ENCODE measurements around the gene DMD. TPM values are rescaled to one million over a fixed set of nuclear protein-coding genes. Genes with fewer than 3 reads are reported as not detected.

Gene DMD
- total and polyA plus RNA-seq, 2 donors (not counting 1 experiment from before 2014, with no cell fraction given): 5.1 to 7.2 TPM

- H3K27me3 ChIP-seq (ENCODE audit: control insufficient read depth, insufficient read depth, low read length): no peaks in the 10 kb centered on the region
- H3K79me2 ChIP-seq (ENCODE audit: control insufficient read depth, insufficient read depth, low read length): no peaks in the 10 kb centered on the region
- H2AFZ ChIP-seq (ENCODE audit: low read length): no peak overlapping the region
- H3K4me1 ChIP-seq (ENCODE audit: control insufficient read depth, extremely low read depth, insufficient read depth, low read length): no peaks in the 10 kb centered on the region
- no peaks in the 10 kb centered on the region for H3K9me3 ChIP-seq (ENCODE audit: control insufficient read depth, insufficient read depth, low read depth, low read length)
- DNase-seq (ENCODE audit: low read depth in 2 of 2): no peak
- H3K27ac ChIP-seq (ENCODE audit: insufficient read depth, low read length): no peak overlapping the region
- TF ChIP-seq EZH2 (IDR thresholded peaks at IDR 0.05; ENCODE audit: low read length, missing control alignments) (no peak), CTCF (conservative IDR thresholded peaks at IDR 0.05 in 1 of 2, IDR thresholded peaks at IDR 0.05 in 1 of 2; ENCODE audit: low read depth in 1 of 2, low read length in 2 of 2) (no peak)
- no peaks in the 10 kb centered on the region for H3K36me3 ChIP-seq (ENCODE audit: control insufficient read depth, insufficient read depth, low read length)
- no peaks in the 10 kb centered on the region for H4K20me1 ChIP-seq (ENCODE audit: control insufficient read depth, extremely low read depth, insufficient read depth, low read length)
- H3K4me3 ChIP-seq (replicated peaks in 1 of 4; ENCODE audit: control extremely low read depth in 1 of 4, insufficient read depth in 1 of 4, low read depth in 3 of 4, low read length in 4 of 4): no peak overlapping the region
- H3K9ac ChIP-seq (ENCODE audit: insufficient read depth, low read length): no peak overlapping the region
- no peak overlapping the region for H3K4me2 ChIP-seq (ENCODE audit: extremely low read depth, insufficient read depth, low read length)
Observed at GRCh38 chrX:33134164-33134563, 77.2 kb downstream of the DMD start.

DNA sequence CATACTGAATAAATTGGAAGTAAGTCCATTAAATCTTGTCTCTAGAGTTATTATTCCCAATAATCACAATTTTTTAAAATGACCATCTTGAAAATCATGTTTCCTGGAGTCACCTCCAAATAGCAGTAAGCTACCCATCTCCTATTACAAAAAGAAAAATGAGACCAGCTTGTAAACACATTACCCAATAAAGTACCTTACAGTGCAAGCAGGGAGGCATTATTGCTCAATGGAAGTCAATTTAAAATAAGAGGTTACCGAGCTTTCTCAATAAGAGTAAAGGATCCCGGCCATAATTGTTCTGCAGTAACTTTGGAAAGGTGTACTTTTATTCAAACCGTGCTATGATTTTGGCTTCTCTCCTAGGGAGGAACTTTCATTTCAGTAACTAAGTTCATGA lies 78.0 kb downstream of the DMD start:
- H3K36me3 ChIP-seq (ENCODE audit: control insufficient read depth, insufficient read depth, low read length): no peaks in the 10 kb centered on the region
- no peaks in the 10 kb centered on the region for H3K9me3 ChIP-seq (ENCODE audit: control insufficient read depth, insufficient read depth, low read depth, low read length)
- H3K4me3 ChIP-seq (replicated peaks in 1 of 4; ENCODE audit: control extremely low read depth in 1 of 4, insufficient read depth in 1 of 4, low read depth in 3 of 4, low read length in 4 of 4): no peak overlapping the region
- no peaks in the 10 kb centered on the region for H3K27me3 ChIP-seq (ENCODE audit: control insufficient read depth, insufficient read depth, low read length)
- no peak overlapping the region for H3K4me2 ChIP-seq (ENCODE audit: extremely low read depth, insufficient read depth, low read length)
- no peak overlapping the region for H3K27ac ChIP-seq (ENCODE audit: insufficient read depth, low read length)
- TF ChIP-seq CTCF (conservative IDR thresholded peaks at IDR 0.05 in 1 of 2, IDR thresholded peaks at IDR 0.05 in 1 of 2; ENCODE audit: low read depth in 1 of 2, low read length in 2 of 2): no peak
- no peak for TF ChIP-seq EZH2 (IDR thresholded peaks at IDR 0.05; ENCODE audit: low read length, missing control alignments)
- no peaks in the 10 kb centered on the region for H3K79me2 ChIP-seq (ENCODE audit: control insufficient read depth, insufficient read depth, low read length)
- no peak overlapping the region for H2AFZ ChIP-seq (ENCODE audit: low read length)
- H3K9ac ChIP-seq (ENCODE audit: insufficient read depth, low read length): no peak overlapping the region
- no peaks in the 10 kb centered on the region for H3K4me1 ChIP-seq (ENCODE audit: control insufficient read depth, extremely low read depth, insufficient read depth, low read length)
- no peak for DNase-seq (ENCODE audit: low read depth in 2 of 2)
- no peaks in the 10 kb centered on the region for H4K20me1 ChIP-seq (ENCODE audit: control insufficient read depth, extremely low read depth, insufficient read depth, low read length)

DNA sequence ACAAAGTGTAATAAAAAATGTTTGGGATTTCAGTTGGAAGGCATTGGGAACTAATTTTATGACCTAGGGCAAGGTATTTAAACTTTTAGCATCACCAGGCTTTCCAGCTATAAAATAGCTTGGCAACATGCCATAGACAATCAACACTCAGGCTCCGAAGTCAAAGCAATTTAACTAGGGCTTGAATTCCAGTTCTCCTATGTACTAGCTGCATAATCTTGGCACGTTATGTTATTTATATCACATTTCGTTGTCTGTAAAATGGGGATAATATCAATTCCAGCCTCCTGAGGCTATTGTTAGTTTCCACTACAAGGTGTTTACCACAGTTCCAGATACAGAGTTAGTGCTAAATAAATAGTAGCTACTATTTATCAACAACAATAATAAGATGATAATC lies 78.8 kb downstream of the DMD start:
- TF ChIP-seq EZH2 (IDR thresholded peaks at IDR 0.05; ENCODE audit: low read length, missing control alignments) (no peak), CTCF (conservative IDR thresholded peaks at IDR 0.05 in 1 of 2, IDR thresholded peaks at IDR 0.05 in 1 of 2; ENCODE audit: low read depth in 1 of 2, low read length in 2 of 2) (no peak)
- H3K27me3 ChIP-seq (ENCODE audit: control insufficient read depth, insufficient read depth, low read length): no peaks in the 10 kb centered on the region
- no peak overlapping the region for H2AFZ ChIP-seq (ENCODE audit: low read length)
- no peak overlapping the region for H3K4me2 ChIP-seq (ENCODE audit: extremely low read depth, insufficient read depth, low read length)
- H3K9ac ChIP-seq (ENCODE audit: insufficient read depth, low read length): no peak overlapping the region
- no peaks in the 10 kb centered on the region for H3K9me3 ChIP-seq (ENCODE audit: control insufficient read depth, insufficient read depth, low read depth, low read length)
- no peaks in the 10 kb centered on the region for H3K36me3 ChIP-seq (ENCODE audit: control insufficient read depth, insufficient read depth, low read length)
- no peaks in the 10 kb centered on the region for H3K4me1 ChIP-seq (ENCODE audit: control insufficient read depth, extremely low read depth, insufficient read depth, low read length)
- no peaks in the 10 kb centered on the region for H4K20me1 ChIP-seq (ENCODE audit: control insufficient read depth, extremely low read depth, insufficient read depth, low read length)
- DNase-seq (ENCODE audit: low read depth in 2 of 2): no peak
- H3K79me2 ChIP-seq (ENCODE audit: control insufficient read depth, insufficient read depth, low read length): no peaks in the 10 kb centered on the region
- H3K27ac ChIP-seq (ENCODE audit: insufficient read depth, low read length): no peak overlapping the region
- H3K4me3 ChIP-seq (replicated peaks in 1 of 4; ENCODE audit: control extremely low read depth in 1 of 4, insufficient read depth in 1 of 4, low read depth in 3 of 4, low read length in 4 of 4): no peak overlapping the region
